Stimulated activated naive CD8-positive, alpha-beta T cell treated with anti-CD3 and anti-CD28 coated beads, Interleukin-15, Interleukin-2, amounts not matched to agents 100 ng/mL and 50 ng/mL, for 24 hours (primary cell): ENCODE measurements around the gene HP1BP3.
"Not testable (repeated sequence)": the region's sequence is repeated elsewhere in the genome, so short reads cannot be mapped to it uniquely, and the experiment has no call there.

Experiments
- H3K27ac Mint-ChIP-seq: one replicate; pipeline ENCODE4 v1.8.0; 2021; ENCODE audit warnings: mild to moderate bottlenecking, mixed read lengths
- H3K27me3 Mint-ChIP-seq: one replicate; pipeline ENCODE4 v1.8.0; 2021; ENCODE audit warnings: mixed read lengths
- H3K36me3 Mint-ChIP-seq: one replicate; pipeline ENCODE4 v1.8.0; 2021; ENCODE audit warnings: low read depth, mixed read lengths
- H3K4me1 Mint-ChIP-seq: one replicate; pipeline ENCODE4 v1.8.0; 2021; ENCODE audit warnings: low read depth, mixed read lengths
- H3K4me3 Mint-ChIP-seq: one replicate; pipeline ENCODE4 v1.8.0; 2021; ENCODE audit warnings: mild to moderate bottlenecking, mixed read lengths
- H3K9me3 Mint-ChIP-seq: one replicate; pipeline ENCODE4 v1.8.0; 2021; ENCODE audit warnings: mixed read lengths

Gene HP1BP3

DNA sequence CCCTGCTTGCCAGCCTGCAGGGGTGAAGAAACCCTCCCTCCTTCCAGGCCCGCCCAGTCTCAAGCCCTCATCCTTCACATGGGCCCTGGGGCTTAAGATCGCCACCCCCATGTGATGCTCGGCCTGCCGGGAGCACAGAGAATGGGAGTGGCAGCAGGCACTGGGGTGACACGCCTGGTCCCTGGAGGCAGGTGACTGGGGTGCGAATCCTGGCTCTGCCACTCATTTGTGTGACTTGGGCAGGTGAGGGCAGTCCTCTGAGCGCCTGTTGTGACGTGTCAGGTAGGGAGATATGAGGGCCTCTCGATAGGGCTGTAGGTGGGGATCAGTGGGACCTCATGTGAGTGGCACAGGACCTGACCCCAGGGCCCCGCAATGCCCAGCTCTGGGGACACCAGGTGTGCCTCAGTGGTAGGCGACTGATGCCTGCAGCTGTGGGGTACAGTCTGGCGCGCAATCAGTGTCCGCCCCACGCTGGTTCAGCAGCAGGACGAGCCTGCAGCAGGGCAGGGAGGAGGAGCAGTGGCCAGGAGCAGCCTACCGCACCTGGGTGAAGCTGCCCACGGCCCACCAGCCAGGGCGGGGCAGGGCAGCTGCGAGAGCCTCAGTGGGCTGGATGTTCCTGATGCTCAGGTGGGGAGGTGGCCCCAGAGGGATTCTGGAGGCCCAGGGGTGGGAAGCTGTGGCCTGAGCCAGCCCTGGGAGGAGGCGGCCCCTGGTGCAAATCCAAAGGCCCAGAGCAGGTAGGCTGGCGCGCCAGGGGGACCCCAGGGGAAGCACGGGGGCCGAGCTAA is 60.8 kb downstream of the HP1BP3 start:
- H3K9me3 Mint-ChIP-seq: no peaks in the 10 kb centered on the region
- H3K27ac Mint-ChIP-seq: no peak overlapping the region
- peaks cover 20% of the 10 kb centered on the region for H3K27me3 Mint-ChIP-seq
- no peaks in the 10 kb centered on the region for H3K36me3 Mint-ChIP-seq
- no peak overlapping the region for H3K4me3 Mint-ChIP-seq
- peaks cover 4% of the 10 kb centered on the region for H3K4me1 Mint-ChIP-seq

DNA sequence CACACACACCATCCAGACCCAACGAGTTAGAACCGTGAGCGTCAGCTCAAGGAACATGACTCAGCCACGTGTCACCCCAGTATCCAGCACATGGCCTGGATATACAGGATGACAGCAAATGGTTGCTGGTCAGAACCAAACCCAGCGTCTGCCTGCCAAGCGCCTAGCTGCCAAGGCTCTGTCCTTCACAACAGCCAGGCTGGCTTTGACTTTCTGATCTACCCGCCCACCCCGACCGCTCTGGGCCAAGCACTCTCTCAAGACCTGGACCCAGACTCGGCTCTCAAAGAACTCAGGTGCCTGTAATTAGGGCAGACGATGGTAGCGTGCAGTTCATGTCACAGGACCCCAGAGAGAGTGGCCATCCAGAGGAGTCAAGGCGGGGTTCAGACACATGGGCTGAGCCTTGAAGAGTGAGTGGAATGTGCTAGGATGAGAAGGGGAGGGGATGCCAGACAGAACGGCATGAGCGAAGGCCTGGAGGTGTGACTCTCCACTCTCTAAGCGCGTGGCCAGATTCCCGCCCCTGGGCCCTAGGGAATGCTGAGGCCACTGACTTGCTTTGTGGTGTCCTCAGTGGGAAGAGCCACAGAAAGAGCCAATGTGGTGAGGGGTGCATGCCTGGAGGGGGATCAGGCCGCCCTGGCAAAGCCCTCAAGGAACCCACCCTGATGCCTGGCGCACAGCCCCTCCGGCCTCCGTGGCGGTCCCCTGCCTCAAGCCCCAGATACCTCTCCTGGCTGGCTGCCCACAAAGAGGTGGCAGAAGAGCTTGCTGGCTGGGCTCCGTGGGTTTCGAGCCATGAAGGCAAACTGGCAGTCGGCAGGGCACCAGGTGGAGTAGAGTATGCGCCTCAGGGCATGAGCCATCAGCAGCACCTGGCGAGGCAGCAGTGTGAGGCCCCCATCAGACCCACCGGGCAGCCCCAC is 61.7 kb downstream of the HP1BP3 start:
- no peaks in the 10 kb centered on the region for H3K36me3 Mint-ChIP-seq
- no peaks in the 10 kb centered on the region for H3K9me3 Mint-ChIP-seq
- no peak overlapping the region for H3K4me3 Mint-ChIP-seq
- peaks cover 13% of the 10 kb centered on the region for H3K27me3 Mint-ChIP-seq
- peaks cover under 1% of the 10 kb centered on the region for H3K4me1 Mint-ChIP-seq
- no peak overlapping the region for H3K27ac Mint-ChIP-seq

DNA sequence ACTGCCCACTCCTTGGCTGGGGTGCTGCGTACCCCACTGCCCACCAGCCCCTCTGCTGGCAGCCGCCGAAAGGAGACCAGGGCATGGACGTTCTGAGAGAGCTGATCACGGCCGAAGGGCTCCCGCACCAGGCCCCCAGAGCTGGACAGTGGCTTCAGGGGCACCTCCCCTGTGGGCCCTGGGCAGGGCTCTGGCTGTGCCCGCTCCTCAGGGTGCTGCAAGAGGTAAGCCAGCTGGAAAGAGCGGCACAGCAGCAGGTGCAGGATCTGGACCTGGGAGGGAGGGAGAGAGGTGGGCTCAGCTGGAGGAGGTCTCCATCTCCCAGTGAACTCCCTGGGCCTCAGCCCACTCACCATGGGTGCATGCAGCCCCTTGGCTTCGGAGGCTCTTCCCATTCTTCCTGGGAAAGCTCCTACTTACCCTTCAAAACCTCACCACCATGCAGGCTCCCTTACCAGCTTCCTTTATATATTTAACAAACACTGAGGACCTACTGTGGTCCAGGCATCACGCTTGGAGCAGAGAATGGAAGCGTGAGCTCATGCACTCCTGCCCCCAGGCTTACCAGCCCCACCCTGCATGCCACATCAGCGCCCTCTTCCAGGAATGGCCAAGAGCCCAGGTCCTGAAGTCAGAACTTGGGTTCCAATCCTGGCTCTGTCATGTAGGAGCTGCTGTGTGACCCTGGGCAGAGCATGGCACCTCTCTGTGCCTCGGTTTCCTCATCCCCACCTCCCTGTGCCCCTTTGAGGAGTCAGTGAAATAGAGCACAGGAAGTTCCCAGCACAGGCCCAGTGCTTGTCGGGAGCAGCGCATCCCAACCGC is 62.5 kb downstream of the HP1BP3 start:
- Mint-ChIP-seq H3K27ac (no peak overlapping the region), H3K9me3 (no peaks in the 10 kb centered on the region), H3K27me3 (peaks cover 5% of the 10 kb centered on the region), H3K36me3 (no peaks in the 10 kb centered on the region), H3K4me1 (no peaks in the 10 kb centered on the region), H3K4me3 (no peak overlapping the region)

DNA sequence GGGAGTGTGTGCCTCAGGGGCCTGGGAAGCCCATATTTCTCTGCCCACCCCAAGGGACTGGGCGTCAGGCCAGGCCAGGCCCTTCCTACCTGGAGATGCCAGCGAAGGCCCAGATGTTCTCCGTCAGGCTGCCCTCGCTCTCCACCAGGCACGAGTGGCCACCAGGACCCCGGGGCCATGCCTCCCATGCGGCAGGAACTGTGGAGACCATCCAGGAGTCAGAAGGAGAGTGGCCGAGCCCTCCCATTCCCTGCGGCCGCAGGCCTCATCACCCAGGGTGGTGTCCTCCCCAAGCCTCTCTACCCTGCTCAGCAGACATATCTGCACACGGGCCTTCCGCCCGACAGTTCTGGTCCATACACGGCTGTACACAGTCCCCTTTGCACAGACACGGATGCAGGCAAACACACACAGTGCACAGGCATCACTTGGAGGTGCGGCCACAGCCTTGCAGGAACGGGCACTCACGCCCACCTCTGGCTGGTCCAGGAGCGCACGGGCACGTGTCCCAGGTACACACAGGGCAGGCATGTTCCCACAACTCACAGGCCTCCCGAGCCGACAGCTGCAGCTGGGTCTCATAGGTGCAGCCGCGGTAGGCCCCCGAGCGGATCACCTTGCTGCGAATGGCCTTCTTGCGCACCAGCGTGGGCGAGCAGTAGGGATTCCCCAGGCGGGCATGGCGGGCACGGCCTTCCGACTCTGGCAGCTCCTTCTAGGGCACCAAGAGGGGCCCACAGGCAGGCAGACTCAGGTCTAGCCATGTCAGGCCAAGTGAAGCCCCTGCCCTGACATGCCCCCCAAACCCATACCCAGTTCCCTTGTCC is 63.4 kb downstream of the HP1BP3 start:
- H3K27me3 Mint-ChIP-seq: peaks cover 8% of the 10 kb centered on the region
- no peaks in the 10 kb centered on the region for H3K9me3 Mint-ChIP-seq
- H3K36me3 Mint-ChIP-seq: no peaks in the 10 kb centered on the region
- H3K4me1 Mint-ChIP-seq: no peaks in the 10 kb centered on the region
- no peak overlapping the region for H3K4me3 Mint-ChIP-seq
- no peak overlapping the region for H3K27ac Mint-ChIP-seq

DNA sequence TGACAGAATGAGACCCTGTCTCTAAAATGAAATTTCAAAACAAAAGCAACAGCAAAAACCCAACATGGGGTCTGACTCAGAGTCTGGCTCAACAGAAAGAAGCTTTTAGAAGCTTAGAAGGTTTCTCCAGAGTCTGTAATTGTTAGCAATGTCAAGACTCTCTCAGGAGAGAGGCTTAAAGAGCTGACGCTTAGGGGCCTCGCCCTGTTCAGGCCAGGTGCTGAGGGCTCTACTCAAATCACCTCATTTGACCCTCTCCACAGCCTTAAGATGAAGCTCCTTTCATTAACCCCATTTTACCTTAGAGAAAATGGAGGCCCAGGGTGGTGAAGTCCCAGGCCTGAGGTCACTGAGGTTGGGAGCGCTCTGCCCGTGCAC is 64.0 kb downstream of the HP1BP3 start:
- no peaks in the 10 kb centered on the region for H3K9me3 Mint-ChIP-seq
- H3K27me3 Mint-ChIP-seq: peaks cover 9% of the 10 kb centered on the region
- no peaks in the 10 kb centered on the region for H3K36me3 Mint-ChIP-seq
- no peaks in the 10 kb centered on the region for H3K4me1 Mint-ChIP-seq
- no peak overlapping the region for H3K4me3 Mint-ChIP-seq
- H3K27ac Mint-ChIP-seq: no peak overlapping the region

DNA sequence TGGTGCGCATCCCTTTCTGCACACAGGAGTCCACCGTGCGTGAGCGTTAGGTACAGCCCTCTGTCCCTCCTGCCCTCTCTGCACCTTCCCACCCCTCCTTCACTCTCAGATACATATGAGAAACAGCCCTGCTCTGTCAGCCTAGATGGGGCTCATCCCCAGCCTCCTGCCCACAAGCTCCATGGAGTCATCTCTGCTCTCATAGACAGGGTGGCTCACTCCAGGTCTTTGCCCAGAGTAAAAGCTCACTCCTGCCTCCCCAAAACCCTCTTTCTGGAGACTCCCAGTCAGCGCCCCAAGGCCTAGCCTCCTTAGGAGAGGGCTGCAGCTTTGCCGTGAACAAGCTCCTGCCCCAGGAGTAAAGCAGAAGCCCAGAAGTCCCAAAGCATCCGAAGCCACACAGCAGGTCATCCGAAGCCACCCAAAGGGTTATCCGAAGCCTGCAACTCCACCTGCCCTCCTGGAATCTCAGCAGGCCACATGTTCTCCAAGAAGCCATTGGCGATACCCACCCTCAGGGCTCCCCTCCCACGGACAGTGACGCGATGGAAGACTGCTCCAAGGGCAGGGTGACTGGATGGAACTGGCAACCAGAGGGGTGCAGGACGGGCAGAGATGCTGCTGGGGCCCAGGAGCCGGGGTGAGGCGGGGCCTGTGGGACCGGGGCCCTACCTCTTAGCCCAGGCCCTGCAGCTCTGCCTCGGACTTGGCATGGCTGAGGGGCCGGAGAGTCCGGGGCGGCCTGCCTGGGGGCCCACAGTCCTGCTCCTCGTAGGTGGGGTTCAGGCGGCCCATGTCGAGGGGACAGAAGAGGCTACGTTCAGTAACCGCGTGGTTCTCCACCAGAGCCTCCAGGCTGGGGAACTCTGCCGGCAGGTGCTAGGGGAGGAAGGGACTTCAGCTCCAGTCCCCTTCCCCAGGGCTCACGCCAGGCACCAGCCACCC is 65.7 kb downstream of the HP1BP3 start:
- no peaks in the 10 kb centered on the region for H3K36me3 Mint-ChIP-seq
- no peaks in the 10 kb centered on the region for H3K9me3 Mint-ChIP-seq
- peaks cover 4% of the 10 kb centered on the region for H3K4me1 Mint-ChIP-seq
- H3K4me3 Mint-ChIP-seq: no peak overlapping the region
- H3K27me3 Mint-ChIP-seq: peaks cover 15% of the 10 kb centered on the region
- no peak overlapping the region for H3K27ac Mint-ChIP-seq

DNA sequence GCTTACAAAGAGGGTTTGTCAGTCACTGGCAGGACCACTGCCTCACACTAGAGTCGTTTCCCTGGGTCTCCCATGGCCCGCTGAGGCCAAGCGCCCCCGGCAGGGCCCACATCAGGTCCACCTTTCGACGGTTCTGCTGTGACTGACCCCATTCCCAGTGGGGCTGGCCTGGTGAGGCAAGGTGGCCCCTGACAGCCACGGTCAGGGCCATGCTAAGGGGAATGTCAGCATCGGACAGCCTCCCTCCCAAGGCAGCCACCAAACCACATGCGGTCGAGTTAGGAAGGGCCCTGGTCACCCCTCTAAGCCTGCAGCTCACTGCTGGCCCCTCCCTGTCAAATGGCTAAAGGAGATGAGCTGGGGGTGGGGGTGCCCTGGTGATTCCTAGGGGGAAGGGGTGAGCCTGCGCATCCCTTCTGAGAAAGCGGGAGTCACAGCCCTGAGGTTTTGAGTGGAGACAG is 66.4 kb downstream of the HP1BP3 start:
- Mint-ChIP-seq H3K27ac (no peak overlapping the region), H3K36me3 (no peaks in the 10 kb centered on the region), H3K27me3 (peaks cover 19% of the 10 kb centered on the region), H3K4me3 (no peak overlapping the region), H3K4me1 (peaks cover 4% of the 10 kb centered on the region), H3K9me3 (no peaks in the 10 kb centered on the region)

DNA sequence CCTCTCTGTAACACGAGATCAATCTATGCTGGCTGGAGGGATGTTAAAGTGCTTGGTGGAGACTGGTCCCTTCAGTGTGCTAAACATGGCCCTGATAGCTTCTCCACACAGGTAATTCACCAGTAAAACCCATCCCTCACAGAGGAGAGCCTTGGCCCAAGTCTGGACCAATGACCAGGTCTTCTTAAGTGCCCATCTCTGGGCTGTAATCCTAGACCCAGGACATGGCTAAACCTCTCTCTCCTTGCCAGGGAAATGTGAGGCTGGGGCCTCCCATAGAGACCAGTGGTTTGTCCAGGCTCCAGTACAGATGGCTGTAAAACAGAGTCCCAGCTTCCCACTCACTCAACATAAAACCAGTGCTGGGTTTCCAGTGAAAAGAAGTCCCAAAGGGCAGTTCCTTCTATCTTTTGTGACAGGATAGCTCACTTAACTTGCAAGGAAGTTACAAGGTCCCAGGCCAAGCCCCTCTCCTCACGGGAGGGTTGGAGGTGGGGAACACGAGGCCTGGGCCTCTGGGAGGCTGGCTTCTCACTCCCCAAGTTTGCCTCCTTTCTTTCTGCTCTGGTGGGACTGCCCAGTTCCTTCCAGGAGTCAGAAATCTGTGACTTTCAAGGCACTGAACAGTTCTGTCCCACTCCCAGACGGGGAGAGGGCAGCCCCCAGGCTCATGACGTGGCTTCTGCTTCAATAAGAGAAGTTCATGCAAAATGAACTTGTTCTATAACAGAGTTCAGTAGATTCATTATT is 67.1 kb downstream of the HP1BP3 start:
- Mint-ChIP-seq H3K4me3 (no peak overlapping the region), H3K9me3 (no peaks in the 10 kb centered on the region), H3K4me1 (peaks cover 4% of the 10 kb centered on the region), H3K27me3 (peaks cover 25% of the 10 kb centered on the region), H3K27ac (no peak overlapping the region), H3K36me3 (no peaks in the 10 kb centered on the region)

DNA sequence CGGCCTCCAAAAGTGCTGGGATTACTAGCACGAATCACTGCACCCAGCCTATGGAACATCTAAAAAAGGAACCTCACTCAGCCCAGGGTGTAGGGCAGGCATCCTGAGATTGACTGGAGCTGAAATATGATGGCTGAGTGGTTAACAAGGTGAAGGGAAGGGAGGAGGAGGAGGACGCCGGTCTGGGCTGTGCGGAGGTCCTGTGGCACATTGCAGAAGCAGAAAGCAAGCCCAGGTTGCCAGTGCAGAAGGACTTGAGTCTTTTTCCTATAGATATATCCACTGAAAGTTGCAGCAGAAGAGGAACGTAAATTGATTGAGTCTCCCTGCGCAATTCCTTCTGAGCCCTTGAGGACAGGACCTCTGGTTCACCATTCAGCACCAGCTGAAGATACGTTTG is 67.8 kb downstream of the HP1BP3 start:
- no peak overlapping the region for H3K27ac Mint-ChIP-seq
- H3K4me3 Mint-ChIP-seq: no peak overlapping the region
- H3K27me3 Mint-ChIP-seq: peaks cover 28% of the 10 kb centered on the region

DNA sequence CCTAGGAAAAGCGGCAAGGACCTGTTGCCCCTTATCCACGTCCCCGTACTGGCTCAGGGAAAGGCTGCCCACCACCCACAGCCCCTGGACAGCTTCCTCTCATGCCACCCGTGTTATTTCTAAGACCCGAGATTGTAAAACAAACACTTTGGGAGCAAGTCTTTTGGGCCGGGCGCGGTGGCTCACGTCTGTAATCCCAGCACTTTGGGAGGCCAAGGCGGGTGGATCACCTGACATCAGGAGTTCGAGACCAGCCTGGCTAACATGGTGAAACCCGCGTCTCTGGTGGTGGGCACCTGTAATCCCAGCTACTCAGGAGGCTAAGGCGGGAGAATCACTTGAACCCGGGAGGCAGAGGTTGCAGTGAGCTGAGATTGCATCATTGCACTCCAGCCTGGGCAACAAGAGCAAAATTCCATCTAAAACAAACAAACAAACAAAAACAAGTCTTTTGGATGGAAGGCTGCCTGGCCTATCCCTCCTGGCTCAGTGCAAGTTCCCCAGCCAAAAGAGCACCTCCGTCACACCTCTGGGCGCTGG is 68.7 kb downstream of the HP1BP3 start:
- Mint-ChIP-seq H3K4me3 (peak overlapping the region; percentile 45), H3K27me3 (peaks cover 28% of the 10 kb centered on the region), H3K27ac (peak overlapping the region; percentile 34)
- H3K36me3 Mint-ChIP-seq, H3K9me3 Mint-ChIP-seq, H3K4me1 Mint-ChIP-seq: not testable (repeated sequence)

More for the DNA sequence above, 67.8 kb downstream of the HP1BP3 start:
- Mint-ChIP-seq H3K9me3 (no peaks in the 10 kb centered on the region), H3K4me1 (peaks cover 4% of the 10 kb centered on the region), H3K36me3 (no peaks in the 10 kb centered on the region)

DNA sequence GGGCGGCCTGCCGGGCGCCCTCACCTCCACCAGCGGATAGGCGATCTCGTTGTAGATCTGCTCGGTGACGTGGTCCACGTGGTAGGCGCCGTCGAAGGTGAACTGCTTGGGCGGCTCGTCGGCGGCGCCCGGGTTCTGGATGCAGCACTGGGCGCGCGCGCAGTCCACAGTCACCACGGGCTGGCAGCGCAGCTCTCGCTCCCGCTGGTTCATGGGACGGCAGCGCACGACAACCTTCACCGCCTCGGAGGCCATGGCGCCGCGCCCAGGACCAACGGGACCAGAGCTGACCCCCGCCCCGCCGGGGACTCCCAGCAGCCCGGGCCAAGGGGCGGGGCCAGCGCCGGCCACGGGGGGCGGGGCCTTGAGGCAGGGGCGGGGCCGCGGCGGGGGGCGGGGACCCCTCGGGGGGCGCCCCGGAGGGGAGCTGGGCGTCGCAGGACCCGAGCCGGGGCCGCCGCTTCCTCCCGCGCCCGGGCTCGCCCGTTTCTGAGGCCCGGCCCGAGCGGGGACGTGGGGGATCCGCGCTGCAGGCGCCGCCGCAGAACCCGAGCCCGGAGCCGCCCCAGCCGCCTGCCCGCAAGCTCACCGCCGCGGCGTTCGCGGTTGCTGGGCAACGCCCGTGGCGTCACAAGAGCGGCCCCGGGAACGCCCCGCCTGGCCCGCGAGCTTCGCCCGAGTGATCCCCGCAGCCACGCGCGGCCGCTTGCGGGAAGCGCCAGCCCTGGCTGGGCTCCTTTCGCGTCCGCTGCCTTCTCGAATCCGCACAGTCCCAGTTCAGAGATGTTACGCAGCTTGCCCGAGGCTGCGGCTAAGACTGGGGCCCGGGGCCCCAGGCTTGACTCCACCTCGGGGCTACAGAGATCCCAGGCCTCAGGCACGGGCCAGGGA is 69.4 kb downstream of the HP1BP3 start, which contains the start of gene KIF17:
KIF17 (minus strand) TSS at position 556 of the 891 bp plus-strand sequence; CDS start at position 255, 301 bp downstream.
- Mint-ChIP-seq H3K36me3 (no peaks in the 10 kb centered on the region), H3K27ac (peak within 1 kb of the TSS; percentile 34), H3K4me1 (peaks cover 4% of the 10 kb centered on the region), H3K27me3 (peaks cover 28% of the 10 kb centered on the region), H3K9me3 (no peaks in the 10 kb centered on the region), H3K4me3 (peak within 1 kb of the TSS; percentile 63)

DNA sequence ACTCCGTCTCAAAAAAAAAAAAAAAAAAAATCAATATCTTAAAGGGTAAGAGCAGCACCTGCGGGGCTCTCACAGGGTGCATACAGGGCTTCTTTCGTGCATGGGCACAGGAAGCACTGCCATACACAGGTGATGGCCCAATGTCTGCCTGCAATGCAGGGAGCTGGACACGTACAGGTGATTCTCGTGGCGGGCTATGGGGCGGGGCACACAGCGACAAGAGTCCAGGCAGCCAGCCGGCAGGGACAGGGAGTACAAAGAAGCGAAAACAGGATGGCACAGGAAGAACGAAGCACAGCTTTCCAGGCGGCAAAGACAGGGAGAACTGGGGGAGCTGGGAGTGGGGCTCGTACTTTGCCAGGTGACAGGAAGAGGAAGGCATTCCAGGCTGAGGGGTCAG is 70.9 kb downstream of the HP1BP3 start:
- Mint-ChIP-seq H3K27ac (no peak overlapping the region), H3K27me3 (peaks cover 28% of the 10 kb centered on the region)

More for the DNA sequence above, 70.9 kb downstream of the HP1BP3 start:
- peaks cover 4% of the 10 kb centered on the region for H3K4me1 Mint-ChIP-seq
- no peaks in the 10 kb centered on the region for H3K36me3 Mint-ChIP-seq
- H3K9me3 Mint-ChIP-seq: no peaks in the 10 kb centered on the region
- H3K4me3 Mint-ChIP-seq: peak overlapping the region; percentile 17
